ENCODE results near the gene ADPRH. TPM values are rescaled to one million over a fixed set of nuclear protein-coding genes. Genes with fewer than 3 reads are reported as not detected.

Gene ADPRH
- total and polyA plus RNA-seq, 10 of the 15 experiments (the other 5 are each of a cell fraction or from before 2014, with no cell fraction given), result 2.3 to 32.6 (median 19.0) TPM

GRCh38 chr3:119628390-119628789 is 49.1 kb downstream of the ADPRH start (continued):
- no peak for TF ChIP-seq ZBTB33 (IDR thresholded peaks at IDR 0.05)
- TF ChIP-seq PKNOX1 (IDR thresholded peaks at IDR 0.05), result no peak
- peak; percentile 24; the same call in 1 of the 2 replicates for TF ChIP-seq MTA3 (IDR thresholded peaks at IDR 0.05; ENCODE audit: borderline replicate concordance, low read length)
- 0 out of 2 replicates have a peak, but pooled peaks have one; percentile 23 for TF ChIP-seq SPI1 (IDR thresholded peaks at IDR 0.05; ENCODE audit: borderline replicate concordance, insufficient read depth, low read depth, low read length)
- TF ChIP-seq SMAD1 (IDR thresholded peaks at IDR 0.05; ENCODE audit: low read depth, partially characterized antibody), result no peak
- TF ChIP-seq RB1 (IDR thresholded peaks at IDR 0.05; ENCODE audit: borderline replicate concordance), result no peak
- no peak for TF ChIP-seq YY1 (IDR thresholded peaks at IDR 0.05; ENCODE audit: low read depth, low read length)
- TF ChIP-seq ZBED1 (IDR thresholded peaks at IDR 0.05; ENCODE audit: borderline replicate concordance), result 0 out of 2 replicates have a peak, but pooled peaks have one; percentile 28
- no peak for TF ChIP-seq ELK1 (IDR thresholded peaks at IDR 0.05; ENCODE audit: low read depth, low read length)
